Smooth muscle cell (in vitro differentiated cells): Measurements from ENCODE around the gene NDST1. TPM values are rescaled to one million over a fixed set of nuclear protein-coding genes. Genes with fewer than 3 reads are reported as not detected.

Experiments used
- DNase-seq: peaks from one replicate; lab custom pipeline; 2025; ENCODE audit not compliant: unreplicated experiment; lab: John Stamatoyannopoulos, UW
- H2AFZ ChIP-seq: fragments of 200-600 bp; sonication (generic); 2 replicates; pipeline ENCODE4 v1.6.0; 2016; ENCODE audit warnings: antibody characterized with exemption, low read depth, mild to moderate bottlenecking
- H3F3A ChIP-seq: fragments of 200-600 bp; sonication (generic); 2 replicates; pipeline ENCODE4 v1.6.0; 2017; ENCODE audit warnings: antibody characterized with exemption, low read depth
- H3K27ac ChIP-seq: fragments of 200-600 bp; sonication (generic); 2 replicates; pipeline ENCODE4 v1.5.1; 2016; ENCODE audit warnings: low read depth, mild to moderate bottlenecking
- H3K27me3 ChIP-seq: fragments of 200-600 bp; sonication (generic); 2 replicates; pipeline ENCODE4 v1.6.1; 2016; ENCODE audit warnings: low read depth, mild to moderate bottlenecking
- H3K36me3 ChIP-seq: fragments of 200-600 bp; sonication (generic); 2 replicates; pipeline ENCODE4 v1.5.1; 2016; ENCODE audit warnings: low read depth
- H3K4me1 ChIP-seq: fragments of 200-600 bp; sonication (generic); 2 replicates; pipeline ENCODE4 v1.5.1; 2016; ENCODE audit warnings: low read depth
- H3K4me2 ChIP-seq: fragments of 200-600 bp; sonication (generic); 2 replicates; pipeline ENCODE4 v1.6.0; 2016; ENCODE audit warnings: mild to moderate bottlenecking
- H3K4me3 ChIP-seq: fragments of 200-600 bp; sonication (generic); 2 replicates; pipeline ENCODE4 v1.5.1; 2016; ENCODE audit warnings: mild to moderate bottlenecking
- H3K79me2 ChIP-seq: fragments of 200-600 bp; sonication (generic); 2 replicates; pipeline ENCODE4 v1.6.0; 2016; ENCODE audit warnings: low read depth, mild to moderate bottlenecking
- H3K9ac ChIP-seq: fragments of 200-600 bp; sonication (generic); 2 replicates; pipeline ENCODE4 v1.6.0; 2016; ENCODE audit warnings: low read depth
- H3K9me3 ChIP-seq: fragments of 200-600 bp; sonication (generic); replicated peaks from 2 replicates; pipeline ENCODE4 v1.5.1; 2016; ENCODE audit warnings: low read depth
- H4K20me1 ChIP-seq: fragments of 200-600 bp; sonication (generic); 2 replicates; pipeline ENCODE4 v1.6.0; 2016; ENCODE audit warnings: low read depth
- CTCF ChIP-seq: fragments of 200-600 bp; sonication (generic); IDR thresholded peaks from 2 replicates; pipeline ENCODE4 v1.5.1; 2017; ENCODE audit warnings: borderline replicate concordance, mild to moderate bottlenecking, antibody characterized with exemption; ENCODE audit not compliant: insufficient read depth, poor library complexity, severe bottlenecking
- whole genome bisulfite sequencing: methylation state at CpG from one replicate; pipeline ENCODE4 v1.1.7; 2016; ENCODE audit warnings: low lambda C conversion rate; 5-methylcytosine and 5-hydroxymethylcytosine counted together
- polyA plus RNA-seq: library from polyadenylated mRNA; unstranded; fragments of >200 nt; fragmentation: Nextera tagmentation; extraction: Ambion mirVana; gene quantifications from 2 replicates; pipeline ENCODE4 v1.2.1, GENCODE V29; 2016
- total RNA-seq: library from RNA; depleted of rRNA; stranded (reverse); fragments of >200 nt; gene quantifications from 2 replicates; pipeline ENCODE4 v1.2.3, GENCODE V29; 2014

Gene NDST1
- total and polyA plus RNA-seq, 2 experiments from 2014 or later, result 32.4 to 53.0 TPM

- WGBS, result 81% methylated on average over 4 of the region's 4 CpGs
- H3K27me3 ChIP-seq, result no peaks in the 10 kb centered on the region
- no peaks in the 10 kb centered on the region for H3K36me3 ChIP-seq
- H3K4me2 ChIP-seq, result no peak overlapping the region
- H3F3A ChIP-seq, result peaks cover 7% of the 10 kb centered on the region
- H2AFZ ChIP-seq, result no peak overlapping the region
- TF ChIP-seq CTCF, result no peak
- DNase-seq, result no peak
- H3K9ac ChIP-seq, result no peak overlapping the region
- no peaks in the 10 kb centered on the region for H3K9me3 ChIP-seq
- no peaks in the 10 kb centered on the region for H3K79me2 ChIP-seq
- no peaks in the 10 kb centered on the region for H4K20me1 ChIP-seq
- no peaks in the 10 kb centered on the region for H3K4me1 ChIP-seq
- H3K27ac ChIP-seq, result peak overlapping the region; percentile 46
- no peak overlapping the region for H3K4me3 ChIP-seq
These were observed 51.8 kb downstream of the NDST1 start for GRCh38 chr5:150559701-150560100.

GRCh38 chr5:150560401-150561191 is 52.7 kb downstream of the NDST1 start:
- no peaks in the 10 kb centered on the region for H4K20me1 ChIP-seq
- DNase-seq, result peak; percentile 52
- no peaks in the 10 kb centered on the region for H3K4me1 ChIP-seq
- H2AFZ ChIP-seq, result no peak overlapping the region
- H3K9ac ChIP-seq, result no peak overlapping the region
- H3K4me3 ChIP-seq, result no peak overlapping the region
- H3K36me3 ChIP-seq, result no peaks in the 10 kb centered on the region
- peak; percentile 86 for TF ChIP-seq CTCF
- H3K79me2 ChIP-seq, result no peaks in the 10 kb centered on the region
- no peak overlapping the region for H3K4me2 ChIP-seq
- no peaks in the 10 kb centered on the region for H3K27me3 ChIP-seq
- H3K9me3 ChIP-seq, result no peaks in the 10 kb centered on the region
- peak overlapping the region; percentile 46 for H3K27ac ChIP-seq
- H3F3A ChIP-seq, result peaks cover 7% of the 10 kb centered on the region
- 25% methylated on average over 11 of the region's 11 CpGs for WGBS

GRCh38 chr5:150561192-150561512 is 53.2 kb downstream of the NDST1 start:
- Histone ChIP-seq H3K9ac (no peak overlapping the region), H4K20me1 (no peaks in the 10 kb centered on the region), H2AFZ (no peak overlapping the region), H3K79me2 (no peaks in the 10 kb centered on the region), H3K4me2 (no peak overlapping the region), H3K36me3 (no peaks in the 10 kb centered on the region), H3K4me3 (no peak overlapping the region), H3K9me3 (no peaks in the 10 kb centered on the region), H3K4me1 (no peaks in the 10 kb centered on the region), H3F3A (peaks cover 12% of the 10 kb centered on the region), H3K27me3 (no peaks in the 10 kb centered on the region), H3K27ac (no peak overlapping the region)
- no peak for DNase-seq
- no peak for TF ChIP-seq CTCF
- WGBS, result 54% methylated on average over 2 of the region's 2 CpGs
